H7 (cell line): Measurements from ENCODE around the gene USP6NL. TPM values are rescaled to one million over a fixed set of nuclear protein-coding genes. Genes with fewer than 3 reads are reported as not detected.
A peak's percentile ranks its signal among the peaks of the same experiment; 100 is the strongest.
"Not testable (repeated sequence)": the region's sequence is repeated elsewhere in the genome, so short reads cannot be mapped to it uniquely, and the experiment has no call there.

ENCODE experiments used
- DNase-seq: peaks from one replicate; pipeline ENCODE4 v3.0.0; 2012
- H3K27me3 ChIP-seq: 2 replicates; pipeline ENCODE4 v1.6.0; 2011; ENCODE audit warnings: mild to moderate bottlenecking, low read length; ENCODE audit not compliant: control insufficient read depth, insufficient read depth
- H3K36me3 ChIP-seq: replicated peaks from 2 replicates; pipeline ENCODE4 v1.5.1; 2011; ENCODE audit warnings: low read length; ENCODE audit not compliant: control insufficient read depth, insufficient read depth
- H3K4me3 ChIP-seq: 2 replicates; pipeline ENCODE4 v1.5.1; 2011; ENCODE audit warnings: low read depth, mild to moderate bottlenecking, control low read depth, low read length, moderate library complexity; ENCODE audit not compliant: insufficient read depth
- total RNA-seq: library from RNA; depleted of rRNA; stranded (reverse); fragments of >200 nt; shearing (Covaris generic); gene quantifications from 2 replicates; pipeline ENCODE4 v1.2.3, GENCODE V29; 2014

Gene USP6NL
- total RNA-seq, 1 experiment from 2014 or later, result 15.9 TPM

GRCh38 chr10:11444155-11444530, 167.3 kb downstream of the USP6NL start:
- DNase-seq, result no peak
- H3K36me3 ChIP-seq, result no peaks in the 10 kb centered on the region
- H3K4me3 ChIP-seq, result no peak overlapping the region
- H3K27me3 ChIP-seq, result no peaks in the 10 kb centered on the region; the same call in 1 of the 2 replicates

DNA sequence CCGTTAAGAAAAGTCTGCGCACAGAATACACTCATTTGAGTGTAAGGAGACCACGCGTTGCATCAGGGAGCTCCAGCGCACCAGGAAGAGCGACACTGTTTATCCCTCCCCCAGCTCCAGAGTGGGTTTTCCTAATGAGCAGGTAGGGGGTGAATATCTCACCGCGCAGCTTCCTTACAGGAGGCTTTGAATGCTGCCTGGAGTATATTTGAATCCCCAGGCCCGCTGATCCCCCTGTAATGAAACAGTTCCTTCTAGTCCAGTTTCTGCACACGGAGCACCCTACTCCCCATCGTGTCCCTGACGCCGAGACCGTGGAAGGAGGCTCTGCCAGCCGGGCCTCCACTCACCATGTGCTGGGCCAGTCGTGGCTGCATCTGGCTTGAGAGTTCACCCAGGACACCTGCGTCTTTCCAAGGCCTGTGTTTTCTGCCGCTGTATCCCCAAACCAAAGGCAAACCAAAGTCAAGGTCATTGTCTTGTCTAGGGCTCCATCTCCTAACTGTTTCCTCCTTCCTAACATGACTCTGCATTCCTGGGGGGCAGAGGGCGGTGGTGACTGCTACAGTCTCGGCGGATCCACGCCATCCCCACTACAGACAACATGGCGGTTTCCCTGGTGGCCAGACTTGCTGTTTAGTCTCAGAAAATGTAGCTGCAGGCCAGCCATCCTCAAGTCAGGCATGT, 167.8 kb downstream of the USP6NL start:
- peak; percentile 36 for DNase-seq
- Histone ChIP-seq H3K27me3 (no peaks in the 10 kb centered on the region; the same call in 1 of the 2 replicates), H3K4me3 (no peak overlapping the region)

GRCh38 chr10:11442001-11442773, 169.3 kb downstream of the USP6NL start:
- Histone ChIP-seq H3K36me3 (no peaks in the 10 kb centered on the region), H3K27me3 (no peaks in the 10 kb centered on the region; the same call in 1 of the 2 replicates), H3K4me3 (no peak overlapping the region)
- peak; percentile 9 for DNase-seq

More for the DNA sequence above, 167.8 kb downstream of the USP6NL start:
- no peaks in the 10 kb centered on the region for H3K36me3 ChIP-seq

DNA sequence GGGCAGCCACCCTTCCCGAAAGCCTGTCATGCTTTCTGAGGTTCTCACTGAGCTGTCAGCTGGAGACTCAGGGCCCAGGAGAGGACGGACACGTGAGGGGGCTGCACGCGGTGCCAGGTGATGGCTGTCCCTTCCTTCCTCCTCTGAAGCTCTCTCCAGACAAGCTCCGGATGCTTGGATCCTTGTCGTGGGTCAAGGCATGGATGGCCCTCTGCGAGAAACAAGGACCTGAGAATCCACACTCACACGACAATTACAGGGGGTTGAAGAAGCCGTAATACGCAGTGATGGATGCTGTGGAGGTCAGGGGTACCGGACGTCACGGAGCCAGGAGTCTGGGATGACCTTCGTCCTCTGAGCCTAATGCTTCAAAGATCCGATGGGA, 170.3 kb downstream of the USP6NL start:
- DNase-seq, result peak; percentile 16
- H3K36me3 ChIP-seq, result no peaks in the 10 kb centered on the region
- no peaks in the 10 kb centered on the region; the same call in 1 of the 2 replicates for H3K27me3 ChIP-seq
- H3K4me3 ChIP-seq, result no peak overlapping the region

DNA sequence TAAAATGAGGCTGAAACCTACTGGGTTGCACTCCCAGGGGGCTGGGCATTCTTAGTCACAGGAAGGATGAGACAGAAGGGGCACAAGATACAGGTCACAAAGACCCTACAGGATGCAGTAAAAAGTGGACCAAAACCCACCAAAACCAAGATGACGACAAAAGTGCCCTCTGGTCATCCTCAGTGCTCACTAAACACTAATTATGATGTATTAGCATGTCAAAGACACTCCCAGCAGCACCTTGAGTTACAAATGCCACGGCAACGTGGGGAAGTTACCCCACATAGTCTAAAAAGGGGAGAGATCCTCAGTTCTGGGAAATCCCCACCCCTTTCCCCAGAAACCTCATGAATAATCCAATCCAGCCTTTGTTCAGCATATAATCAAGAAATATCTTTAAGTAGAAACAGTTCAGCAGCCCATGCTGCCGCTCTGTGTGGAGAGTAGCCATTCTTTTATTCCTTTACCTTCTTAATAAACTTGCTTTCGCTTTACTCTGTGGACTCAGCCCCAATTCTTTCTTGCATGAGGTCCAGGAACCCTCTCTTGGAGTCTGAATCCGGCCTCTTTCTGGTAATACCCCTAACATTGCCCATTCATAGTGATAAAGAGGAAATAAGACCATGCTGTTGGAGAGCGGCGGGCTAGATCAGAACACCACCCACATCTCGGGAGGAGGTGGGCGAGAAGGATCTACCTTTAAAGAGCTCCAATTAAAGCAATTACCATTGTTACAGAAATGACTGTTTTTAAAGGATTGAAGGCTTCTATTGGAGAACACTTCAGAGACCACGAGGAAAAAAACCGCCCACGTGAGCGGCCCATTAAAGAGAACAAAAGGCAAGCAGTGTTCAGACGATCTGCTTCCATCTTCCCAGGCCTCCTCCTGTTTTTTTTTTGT, 170.9 kb downstream of the USP6NL start:
- H3K4me3 ChIP-seq, result no peak overlapping the region
- H3K36me3 ChIP-seq, result no peaks in the 10 kb centered on the region
- peak; percentile 18 for DNase-seq
- H3K27me3 ChIP-seq, result no peaks in the 10 kb centered on the region; the same call in 1 of the 2 replicates

DNA sequence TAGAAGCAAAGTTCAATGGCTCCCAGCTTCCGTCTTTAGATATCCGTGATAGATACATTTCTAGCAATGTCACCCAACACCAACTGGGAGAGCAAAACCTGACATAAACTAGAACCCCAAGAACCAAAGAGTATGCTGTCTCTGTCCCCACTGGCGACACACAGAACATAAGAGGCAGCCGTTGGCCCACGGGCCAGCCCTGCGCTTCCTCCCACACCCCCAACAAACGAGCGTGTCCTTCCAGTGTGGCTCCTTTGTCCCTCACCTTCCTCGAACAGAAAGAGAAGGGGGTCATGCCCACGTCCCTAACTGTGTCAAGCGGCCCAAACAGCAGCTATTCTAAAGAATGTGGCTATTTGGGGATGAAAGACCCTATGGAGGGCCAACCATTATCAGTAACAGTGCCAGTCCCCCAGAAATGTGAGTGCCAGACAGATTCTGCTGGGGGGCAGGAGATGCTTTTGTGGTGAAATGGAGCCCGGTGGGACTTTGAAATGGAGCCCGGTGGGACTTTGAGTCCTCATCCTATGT, 171.9 kb downstream of the USP6NL start:
- H3K27me3 ChIP-seq, result no peaks in the 10 kb centered on the region; the same call in 1 of the 2 replicates
- peak; percentile 15 for DNase-seq

GRCh38 chr10:11437391-11438142, 173.9 kb downstream of the USP6NL start:
- Histone ChIP-seq H3K36me3 (no peaks in the 10 kb centered on the region), H3K4me3 (no peak overlapping the region), H3K27me3 (no peaks in the 10 kb centered on the region; the same call in 1 of the 2 replicates)
- peak; percentile 85 for DNase-seq

More for the DNA sequence above, 171.9 kb downstream of the USP6NL start:
- H3K4me3 ChIP-seq, result no peak overlapping the region
- H3K36me3 ChIP-seq, result no peaks in the 10 kb centered on the region

GRCh38 chr10:11436445-11436844, 175.0 kb downstream of the USP6NL start:
- peak; percentile 14 for DNase-seq
- H3K4me3 ChIP-seq, H3K36me3 ChIP-seq, H3K27me3 ChIP-seq: not testable (repeated sequence)

DNA sequence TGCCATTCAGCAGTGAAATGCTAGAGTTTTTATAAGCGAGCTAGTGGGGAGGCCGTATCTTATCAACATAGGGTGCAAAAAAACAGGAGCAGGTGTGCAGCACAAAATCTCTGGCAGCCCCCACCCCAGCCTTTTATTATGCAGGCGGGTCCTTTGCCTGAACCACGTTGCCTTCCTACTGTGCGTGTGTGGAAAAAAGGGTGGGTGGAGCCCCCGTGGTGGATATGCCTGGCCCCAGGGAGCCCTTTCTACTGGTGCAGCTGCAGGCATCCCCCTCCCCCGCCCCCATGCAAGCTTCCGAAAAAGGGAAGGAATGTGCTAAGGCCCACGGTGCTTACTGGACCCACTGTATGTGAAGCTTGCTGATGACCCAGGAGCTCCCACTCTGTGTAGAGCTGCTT, 175.9 kb downstream of the USP6NL start:
- H3K27me3 ChIP-seq, result no peaks in the 10 kb centered on the region
- no peak overlapping the region for H3K4me3 ChIP-seq
- DNase-seq, result peak; percentile 69
- no peaks in the 10 kb centered on the region for H3K36me3 ChIP-seq

DNA sequence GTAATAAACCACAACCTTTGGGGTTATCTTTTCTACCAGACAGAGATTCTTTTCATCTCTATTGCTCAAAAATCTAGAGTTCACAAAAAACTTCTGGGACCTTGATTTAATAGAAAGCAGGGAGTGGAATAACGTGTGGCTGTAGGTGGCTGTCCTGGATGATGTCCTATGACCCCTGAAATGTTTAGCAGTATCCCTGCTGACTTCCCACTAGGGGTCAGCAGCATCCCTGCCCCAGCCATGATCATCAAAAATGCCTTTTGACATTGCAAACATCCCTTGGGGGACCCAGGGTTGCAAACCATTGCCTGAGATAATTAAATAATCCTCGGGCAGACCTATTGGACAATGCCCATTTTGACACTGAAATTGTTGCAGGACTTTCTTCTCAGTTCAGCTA, 177.1 kb downstream of the USP6NL start:
- H3K36me3 ChIP-seq, result no peaks in the 10 kb centered on the region; the same call in 1 of the 2 replicates
- no peak overlapping the region for H3K4me3 ChIP-seq
- H3K27me3 ChIP-seq, result no peaks in the 10 kb centered on the region
- peak; percentile 84 for DNase-seq

DNA sequence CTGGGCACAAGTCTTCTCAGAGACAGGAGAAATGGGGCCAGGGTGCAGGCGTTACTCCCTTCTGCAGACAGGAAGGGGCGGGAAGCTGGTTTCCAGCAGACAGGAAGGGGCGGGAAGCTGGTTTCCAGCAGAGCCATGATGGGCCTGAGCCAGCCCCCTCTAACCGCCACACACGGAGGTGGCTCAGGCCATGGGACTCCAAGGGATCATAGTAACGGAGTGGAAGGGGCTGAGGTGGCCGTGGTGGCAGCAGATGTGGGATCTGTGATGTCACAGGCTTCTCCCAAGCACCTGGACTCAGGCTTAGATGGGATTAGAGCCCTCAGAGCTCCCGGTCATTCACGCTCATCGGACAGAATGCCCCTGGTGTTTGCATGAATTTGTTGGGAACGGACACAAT, 177.8 kb downstream of the USP6NL start:
- no peak for DNase-seq
- no peaks in the 10 kb centered on the region; the same call in 1 of the 2 replicates for H3K36me3 ChIP-seq
- no peak overlapping the region for H3K4me3 ChIP-seq
- no peaks in the 10 kb centered on the region for H3K27me3 ChIP-seq

- Histone ChIP-seq H3K4me3 (no peak overlapping the region), H3K27me3 (no peaks in the 10 kb centered on the region), H3K36me3 (no peaks in the 10 kb centered on the region; the same call in 1 of the 2 replicates)
- DNase-seq, result no peak
Observed at GRCh38 chr10:11431216-11431555, 180.3 kb downstream of the USP6NL start.

- H3K27me3 ChIP-seq, result no peaks in the 10 kb centered on the region
- DNase-seq, result no peak
- no peaks in the 10 kb centered on the region; the same call in 1 of the 2 replicates for H3K36me3 ChIP-seq
- H3K4me3 ChIP-seq, result no peak overlapping the region
Observed at GRCh38 chr10:11430421-11431215, 180.8 kb downstream of the USP6NL start.
